Kidney (tissue), 14 donors: ENCODE measurements around the gene S100A6. TPM values are rescaled to one million over a fixed set of nuclear protein-coding genes. Genes with fewer than 3 reads are reported as not detected.

Source experiments
- DNase-seq, 5 donors: peaks; one replicate each; pipeline ENCODE4 v3.0.0-alpha.2; 2013 to 2020
- FAIRE-seq: peaks from 2 replicates; lab custom pipeline; 2012; peaks lifted over from hg19 to GRCh38; lab: Jason Lieb, UNC
- H3K27ac ChIP-seq, 2 donors: one replicate each; pipeline ENCODE4 v1.7.0; 2013; ENCODE audit warnings: low read depth in 2 of 2, low read length in 2 of 2, inconsistent platforms in 1 of 2
- H3K27me3 ChIP-seq: one replicate; pipeline ENCODE4 v1.7.1; 2013; ENCODE audit warnings: low read length, inconsistent platforms; ENCODE audit not compliant: control insufficient read depth, insufficient read depth
- H3K36me3 ChIP-seq, 3 donors: one replicate each; pipeline versions ENCODE4 v1.7.0 to v1.7.1; 2013; ENCODE audit warnings: low read length in 3 of 3, control low read depth in 1 of 3, inconsistent platforms in 1 of 3; ENCODE audit not compliant: insufficient read depth in 3 of 3, control insufficient read depth in 2 of 3
- H3K4me1 ChIP-seq, 3 donors: one replicate each; pipeline versions ENCODE4 v1.7.0 to v1.7.1; 2013; ENCODE audit warnings: low read length in 3 of 3, inconsistent platforms in 1 of 3, low read depth in 1 of 3; ENCODE audit not compliant: control insufficient read depth in 2 of 3, insufficient read depth in 2 of 3
- H3K4me3 ChIP-seq, 3 donors: one replicate each; pipeline versions ENCODE4 v1.7.0 to v1.8.1; 2013; ENCODE audit warnings: low read length in 3 of 3, control low read depth in 1 of 3, inconsistent platforms in 1 of 3
- H3K9ac ChIP-seq, 3 donors: one replicate each; pipeline versions ENCODE4 v1.7.0 to v1.7.1; 2013; ENCODE audit warnings: low read length in 3 of 3, control low read depth in 1 of 3, inconsistent platforms in 1 of 3
- H3K9me3 ChIP-seq, 3 donors: one replicate each; pipeline versions ENCODE4 v1.7.0 to v1.7.1; 2013; ENCODE audit warnings: low read length in 3 of 3, control low read depth in 1 of 3, inconsistent platforms in 1 of 3; ENCODE audit not compliant: control insufficient read depth in 2 of 3, insufficient read depth in 1 of 3
- intact Hi-C: fragments of 100-400 bp; cut with DNase I; formaldehyde crosslinking; loops from one replicate; pipeline ENCODE4 v1.11.1; 2022
- polyA plus RNA-seq: library from polyadenylated mRNA; stranded (reverse); fragments of 350-450 nt; fragmentation: Illumina TruSeq; extraction: RNeasy Lipid Tissue Mini Kit (QIAGEN cat#74804); gene quantifications from one replicate; pipeline ENCODE4 v1.2.3, GENCODE V29; 2014; ENCODE audit warnings: low read depth, low replicate concordance; ENCODE audit not compliant: insufficient read depth
- total RNA-seq: library from RNA; stranded (reverse); fragmentation: NEBNext Ultra II Directional; extraction: Animal tissue kit (Norgen Biotek cat#: 25700); gene quantifications from one replicate; pipeline ENCODE4 v1.2.1, GENCODE V29; 2021
- TF ChIP-seq, protein P1 (sequence below): IDR thresholded peaks from 3 replicates; pipeline ENCODE4 v1.5.1; 2012; ENCODE audit warnings: mild to moderate bottlenecking, moderate library complexity, borderline replicate concordance; ENCODE audit not compliant: insufficient read depth; ENCODE audit errors: extremely low read depth
- donor health status: control.
- donor health status: control.
- donor health status: control.
- donor health status: control.
- donor health status: control.
- donor health status: DM: yes; HTN: yes; CAD: no.
- donor health status: Normal renal cell carcinoma (clear cell type).

The S100A6 gene
- total and polyA plus RNA-seq, 2 donors from 2014 or later: 1,542 to 1,580 TPM

DNA sequence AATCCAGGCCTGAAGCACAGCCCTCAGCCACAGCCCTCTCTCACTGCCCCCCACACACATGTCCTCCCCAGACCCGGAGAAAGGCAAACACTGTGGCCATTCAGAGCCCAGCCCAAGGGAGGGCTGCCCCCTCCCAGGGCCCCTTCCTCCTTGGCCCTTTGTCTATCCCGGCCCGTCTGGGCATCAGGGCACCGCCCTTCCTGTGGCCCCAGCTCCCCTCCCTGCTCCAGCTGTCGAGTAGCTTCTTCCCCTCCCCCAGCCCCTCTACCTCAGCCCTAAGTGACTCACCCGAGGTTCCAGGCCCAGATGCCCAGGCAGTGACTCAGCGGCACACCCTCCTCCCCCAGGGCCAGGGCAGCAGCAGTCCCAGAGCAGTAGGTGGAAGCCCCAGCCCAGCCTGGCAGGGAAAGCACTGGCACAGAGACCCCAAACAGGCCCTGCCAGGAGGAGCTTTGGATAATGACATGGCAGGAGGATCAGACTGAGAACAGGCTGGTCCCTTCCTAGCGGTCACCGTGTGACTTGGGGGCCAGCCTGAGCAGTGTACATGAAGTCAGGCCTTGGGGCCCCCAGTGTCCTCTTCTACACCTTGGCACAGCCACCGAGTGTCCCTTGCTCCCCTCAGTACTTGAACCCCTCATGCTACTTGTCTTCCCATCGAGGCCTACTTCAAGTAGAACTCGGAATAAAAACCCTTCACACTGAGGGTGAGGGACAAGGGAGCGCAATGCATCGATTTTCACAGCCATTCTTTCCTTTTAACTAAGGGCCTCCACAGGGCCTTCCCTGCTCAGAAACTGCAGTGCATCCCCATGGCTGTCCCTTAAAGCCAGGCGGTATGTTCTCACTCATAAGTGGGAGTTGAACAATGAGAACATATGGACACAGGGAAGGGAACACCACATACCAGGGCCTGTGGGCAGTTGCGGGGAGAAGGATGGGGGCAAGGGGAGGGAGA lies 30.9 kb upstream of the S100A6 start:
- FAIRE-seq: no peak
- Histone ChIP-seq H3K4me3 (no peak overlapping the region), H3K9me3 (no peaks in the 10 kb centered on the region), H3K27ac (peak overlapping the region; percentile 95 to 97), H3K36me3 (no peaks in the 10 kb centered on the region), H3K27me3 (no peaks in the 10 kb centered on the region), H3K4me1 (peaks cover 6 to 24% (median 19%) of the 10 kb centered on the region in 3 donors), H3K9ac (peak overlapping the region in 1 of 3 donors; percentile 80)
- peak; percentile 74 to 98 (median 90) for DNase-seq
- intact Hi-C loops: loop anchor here (5.0 kb wide), 1 partner anchor 54 kb away; no protein-coding TSS in a partner anchor
- TF ChIP-seq, protein P1, sequence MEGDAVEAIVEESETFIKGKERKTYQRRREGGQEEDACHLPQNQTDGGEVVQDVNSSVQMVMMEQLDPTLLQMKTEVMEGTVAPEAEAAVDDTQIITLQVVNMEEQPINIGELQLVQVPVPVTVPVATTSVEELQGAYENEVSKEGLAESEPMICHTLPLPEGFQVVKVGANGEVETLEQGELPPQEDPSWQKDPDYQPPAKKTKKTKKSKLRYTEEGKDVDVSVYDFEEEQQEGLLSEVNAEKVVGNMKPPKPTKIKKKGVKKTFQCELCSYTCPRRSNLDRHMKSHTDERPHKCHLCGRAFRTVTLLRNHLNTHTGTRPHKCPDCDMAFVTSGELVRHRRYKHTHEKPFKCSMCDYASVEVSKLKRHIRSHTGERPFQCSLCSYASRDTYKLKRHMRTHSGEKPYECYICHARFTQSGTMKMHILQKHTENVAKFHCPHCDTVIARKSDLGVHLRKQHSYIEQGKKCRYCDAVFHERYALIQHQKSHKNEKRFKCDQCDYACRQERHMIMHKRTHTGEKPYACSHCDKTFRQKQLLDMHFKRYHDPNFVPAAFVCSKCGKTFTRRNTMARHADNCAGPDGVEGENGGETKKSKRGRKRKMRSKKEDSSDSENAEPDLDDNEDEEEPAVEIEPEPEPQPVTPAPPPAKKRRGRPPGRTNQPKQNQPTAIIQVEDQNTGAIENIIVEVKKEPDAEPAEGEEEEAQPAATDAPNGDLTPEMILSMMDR: no peak

DNA sequence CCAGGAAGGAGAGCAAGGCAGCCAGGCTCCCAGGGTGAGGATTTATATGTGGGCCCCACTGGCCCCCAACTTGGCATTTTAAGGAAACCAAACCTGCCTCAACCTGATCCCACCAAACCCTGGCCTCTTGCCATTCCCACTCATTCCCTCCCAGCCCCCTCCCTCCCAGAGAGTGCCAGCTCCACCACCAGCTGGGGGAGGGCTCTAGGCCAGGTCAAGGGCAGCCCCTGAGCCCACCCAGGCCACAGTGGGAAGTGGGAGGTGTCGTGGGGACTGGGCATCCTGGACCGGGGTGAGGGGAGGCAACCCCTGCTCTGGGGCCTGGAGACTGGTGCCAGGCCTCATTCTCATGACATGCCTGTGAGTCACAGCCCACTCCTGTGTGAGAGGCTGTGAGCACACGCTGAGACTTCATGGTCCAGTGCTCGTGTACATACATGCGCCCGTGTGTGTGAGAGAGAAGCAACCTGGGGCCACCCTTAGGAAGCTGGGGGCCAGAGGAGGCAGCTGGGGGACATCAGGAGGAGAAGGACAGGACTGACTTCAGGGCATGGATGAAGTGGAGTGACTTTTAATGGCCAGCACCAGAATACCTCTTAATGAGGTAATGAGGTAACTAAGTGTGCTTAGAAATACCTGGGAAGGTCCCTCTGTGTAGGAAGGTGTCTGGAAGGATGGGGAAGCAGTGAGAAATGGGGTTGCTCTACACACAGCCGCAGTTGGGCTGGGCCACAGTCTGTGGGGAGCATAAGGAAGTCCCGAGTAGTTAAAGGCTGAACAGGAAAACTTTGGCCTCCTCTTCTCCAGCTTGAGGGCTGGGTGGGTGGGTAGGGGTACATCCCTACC lies 30.0 kb upstream of the S100A6 start, which contains the start of gene S100A2:
Gene S100A2 (minus strand): TSS at position 316 of the 846 bp plus-strand sequence. CDS start 1,967 bp downstream, outside the sequence.
- peak within 1 kb of the TSS in 1 of 3 donors; percentile 44 for H3K4me3 ChIP-seq
- DNase-seq: peak; percentile 45 to 91 (median 79)
- peak within 1 kb of the TSS; percentile 95 to 97 for H3K27ac ChIP-seq
- no peak for FAIRE-seq
- H3K27me3 ChIP-seq: no peaks in the 10 kb centered on the region
- H3K9ac ChIP-seq: peak within 1 kb of the TSS in 1 of 3 donors; percentile 87
- H3K36me3 ChIP-seq: no peaks in the 10 kb centered on the region
- intact Hi-C loops: loop anchor here (5.0 kb wide), 1 partner anchor 53 kb away; no protein-coding TSS in a partner anchor
- peaks cover 6 to 24% (median 19%) of the 10 kb centered on the region in 3 donors for H3K4me1 ChIP-seq
- TF ChIP-seq, protein P1: no peak
- H3K9me3 ChIP-seq: no peaks in the 10 kb centered on the region

GRCh38 chr1:153563991-153564390 lies 28.2 kb upstream of the S100A6 start:
- FAIRE-seq: no peak
- Histone ChIP-seq H3K4me1 (peaks cover 6 to 24% (median 19%) of the 10 kb centered on the region in 3 donors), H3K27ac (peak overlapping the region; percentile 56 to 78), H3K9ac (peak overlapping the region in 2 of 3 donors; percentile 29 to 87), H3K36me3 (no peaks in the 10 kb centered on the region), H3K9me3 (no peaks in the 10 kb centered on the region), H3K27me3 (no peaks in the 10 kb centered on the region), H3K4me3 (peak overlapping the region in 2 of 3 donors; percentile 31 to 44)
- intact Hi-C loops: no loop called here
- DNase-seq: peak in 1 of 5 donors; percentile 45
- TF ChIP-seq, protein P1: no peak
